GM10847 (cell line): ENCODE results near the gene BBX.

Source experiments
- POLR2A ChIP-seq: IDR thresholded peaks from 2 replicates; pipeline ENCODE4 v1.6.1; 2011; ENCODE audit not compliant: insufficient read length; ENCODE audit errors: extremely low read depth

The BBX gene

GRCh38 chr3:107810171-107811071, 287.7 kb downstream of the BBX start:
- no peak for TF ChIP-seq POLR2A

- TF ChIP-seq POLR2A = no peak
These were observed 290.3 kb downstream of the BBX start for GRCh38 chr3:107813026-107813425.

GRCh38 chr3:107816107-107816506, 293.3 kb downstream of the BBX start:
- TF ChIP-seq POLR2A = no peak

- TF ChIP-seq POLR2A = no peak
These were observed 294.3 kb downstream of the BBX start for GRCh38 chr3:107817076-107817475.

- TF ChIP-seq POLR2A = no peak
These were observed 295.3 kb downstream of the BBX start for GRCh38 chr3:107818025-107818424.

GRCh38 chr3:107819656-107820055, 296.9 kb downstream of the BBX start:
- TF ChIP-seq POLR2A = no peak

GRCh38 chr3:107822308-107822707, 299.5 kb downstream of the BBX start:
- no peak for TF ChIP-seq POLR2A

GRCh38 chr3:107824822-107825371, 302.1 kb downstream of the BBX start:
- TF ChIP-seq POLR2A = no peak

GRCh38 chr3:107825556-107825955, 302.8 kb downstream of the BBX start:
- TF ChIP-seq POLR2A = no peak

- no peak for TF ChIP-seq POLR2A
These were observed 304.0 kb downstream of the BBX start for GRCh38 chr3:107826727-107827126.

GRCh38 chr3:107829185-107829584, 306.4 kb downstream of the BBX start:
- no peak for TF ChIP-seq POLR2A

GRCh38 chr3:107831590-107831989, 308.8 kb downstream of the BBX start:
- TF ChIP-seq POLR2A = no peak

GRCh38 chr3:107833043-107833442, 310.3 kb downstream of the BBX start:
- TF ChIP-seq POLR2A = no peak

GRCh38 chr3:107833722-107834416, 311.1 kb downstream of the BBX start:
- TF ChIP-seq POLR2A = no peak

- no peak for TF ChIP-seq POLR2A
These were observed 315.3 kb downstream of the BBX start for GRCh38 chr3:107837895-107838612.
